GM19043 (cell line): Measurements from ENCODE around the gene DDX54.
"Not testable (repeated sequence)": the region's sequence is repeated elsewhere in the genome, so short reads cannot be mapped to it uniquely, and the experiment has no call there.

Experiments used
- ATAC-seq: cut with Tn5 transposase; IDR thresholded peaks from one replicate; pipeline ENCODE4 v1.9.1; 2021; ENCODE audit warnings: low read depth; ENCODE audit not compliant: unreplicated experiment

The DDX54 gene

GRCh38 chr12:113221181-113221996 lies 36.1 kb upstream of the DDX54 start, which contains the start of gene TPCN1:
TPCN1 (plus strand) TSS chr12:113221464; CDS start chr12:113226853, 5,389 bp downstream.
- ATAC-seq: peak; percentile 89

- peak; percentile 0 for ATAC-seq
These were observed 35.4 kb upstream of the DDX54 start for GRCh38 chr12:113220593-113221180.

GRCh38 chr12:113216027-113216426 lies 30.7 kb upstream of the DDX54 start:
- ATAC-seq: no peak

- ATAC-seq: peak; percentile 59
These were observed 29.7 kb upstream of the DDX54 start for GRCh38 chr12:113214895-113215400.

- ATAC-seq: no peak
These were observed 25.9 kb upstream of the DDX54 start for GRCh38 chr12:113211160-113211559.

- peak; percentile 68 for ATAC-seq
These were observed 23.0 kb upstream of the DDX54 start for GRCh38 chr12:113208041-113208934.

GRCh38 chr12:113207613-113208040 lies 22.3 kb upstream of the DDX54 start:
- no peak for ATAC-seq

- not testable (repeated sequence) for ATAC-seq
These were observed 21.5 kb upstream of the DDX54 start for GRCh38 chr12:113206802-113207201.

- no peak for ATAC-seq
These were observed 19.5 kb upstream of the DDX54 start for GRCh38 chr12:113204804-113205203.

- no peak for ATAC-seq
These were observed 18.8 kb upstream of the DDX54 start for GRCh38 chr12:113203852-113204760.

- no peak for ATAC-seq
These were observed 17.2 kb upstream of the DDX54 start for GRCh38 chr12:113202300-113203075.

GRCh38 chr12:113201187-113202177 lies 16.2 kb upstream of the DDX54 start:
- no peak for ATAC-seq

GRCh38 chr12:113200021-113200797 lies 14.9 kb upstream of the DDX54 start:
- ATAC-seq: no peak

GRCh38 chr12:113198296-113198695 lies 13.0 kb upstream of the DDX54 start:
- ATAC-seq: no peak

GRCh38 chr12:113197518-113198077 lies 12.3 kb upstream of the DDX54 start:
- no peak for ATAC-seq

- peak; percentile 64 for ATAC-seq
These were observed 11.7 kb upstream of the DDX54 start for GRCh38 chr12:113196990-113197389.

GRCh38 chr12:113196582-113196981 lies 11.3 kb upstream of the DDX54 start:
- no peak for ATAC-seq
